Stimulated activated CD4-positive, alpha-beta T cell treated with anti-CD3 and anti-CD28 coated beads, TNF-alpha, amount 100 ng/mL, for 1 hour (primary cell): ENCODE measurements around the gene NFYB.
A peak's percentile ranks its signal among the peaks of the same experiment; 100 is the strongest.
"Not testable (repeated sequence)": the region's sequence is repeated elsewhere in the genome, so short reads cannot be mapped to it uniquely, and the experiment has no call there.

Experiments used
- DNase-seq, 3 donors: peaks; one replicate each; pipeline ENCODE4 v3.0.0-alpha.2; 2020; ENCODE audit warnings: low read depth in 3 of 3, low spot score in 1 of 3

Gene NFYB

DNA sequence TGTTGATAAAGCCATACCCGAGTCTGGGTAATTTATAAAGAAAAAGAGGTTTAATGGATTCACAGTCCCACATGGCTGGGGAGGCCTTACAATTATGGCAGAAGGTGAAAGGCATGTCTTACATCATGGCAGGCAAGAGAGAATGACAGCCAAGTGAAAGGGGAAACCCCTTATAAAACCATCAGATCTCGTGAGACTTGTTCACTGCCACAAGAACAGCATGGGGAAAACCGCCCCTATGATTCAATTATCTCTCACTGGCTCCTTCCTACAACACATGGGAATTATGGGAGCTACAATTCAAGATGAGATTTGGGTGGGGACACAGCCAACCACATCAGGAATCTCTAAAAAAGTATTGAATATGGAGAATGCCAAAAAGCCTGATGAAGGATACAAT, 25.0 kb upstream of the NFYB start:
- DNase-seq, result not testable (repeated sequence)

DNA sequence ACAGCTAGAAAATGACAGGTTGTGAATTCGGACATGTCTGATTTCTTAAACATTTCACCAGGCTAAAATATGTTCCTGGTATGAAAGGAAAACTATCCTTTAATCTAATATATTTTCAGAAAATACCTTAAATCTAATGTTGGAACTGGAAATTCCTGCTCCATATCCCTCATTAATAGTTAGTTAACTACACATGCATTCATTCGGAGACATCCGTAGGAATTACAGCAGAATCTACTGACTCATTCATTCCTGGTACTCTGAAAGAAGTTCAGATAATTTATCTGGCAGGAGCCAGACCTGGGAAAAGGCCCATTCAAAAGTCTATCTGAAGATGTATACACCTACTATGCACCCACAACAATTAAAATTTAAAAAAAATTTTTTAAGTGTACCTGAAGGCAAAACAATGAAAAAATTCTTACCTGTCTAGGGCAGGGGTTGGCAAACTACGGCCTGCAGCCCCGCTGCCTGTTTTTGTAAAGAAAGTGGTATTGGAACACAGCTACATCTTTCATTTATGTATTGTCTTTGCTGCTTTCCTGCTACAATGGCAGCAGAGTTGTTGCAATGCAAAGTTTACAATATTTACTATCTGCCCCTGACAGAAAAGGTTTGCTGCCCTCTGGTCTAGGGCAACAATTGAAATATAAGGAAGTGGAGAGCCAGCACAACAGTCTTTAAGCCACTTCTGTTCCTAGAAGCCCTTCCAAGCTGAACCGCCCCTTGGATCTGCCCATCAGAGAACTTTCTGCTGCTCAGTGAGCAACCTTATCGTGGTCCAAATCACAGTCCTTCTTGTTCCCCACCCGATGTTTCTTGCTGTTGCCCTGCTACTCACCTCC, 17.9 kb upstream of the NFYB start:
- DNase-seq, result no peak

DNA sequence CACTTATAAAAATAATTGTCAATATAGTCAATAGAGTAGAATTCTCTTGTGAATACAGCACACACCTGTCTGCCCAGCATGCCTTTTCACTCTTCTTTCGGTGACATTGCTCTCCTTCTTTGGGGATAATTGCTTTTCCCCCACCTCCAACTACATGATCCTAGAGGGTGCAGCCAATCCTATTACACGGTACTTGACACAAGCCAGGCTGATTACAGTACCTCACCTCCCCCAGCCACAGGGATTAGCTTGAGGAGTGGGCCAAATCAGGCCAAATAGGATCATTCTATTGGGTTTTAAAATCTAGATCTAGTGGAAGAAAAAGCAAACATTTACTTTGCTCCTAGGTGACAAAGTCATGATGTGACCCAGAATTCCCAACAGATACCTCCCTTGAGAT, 16.8 kb upstream of the NFYB start:
- no peak for DNase-seq

DNA sequence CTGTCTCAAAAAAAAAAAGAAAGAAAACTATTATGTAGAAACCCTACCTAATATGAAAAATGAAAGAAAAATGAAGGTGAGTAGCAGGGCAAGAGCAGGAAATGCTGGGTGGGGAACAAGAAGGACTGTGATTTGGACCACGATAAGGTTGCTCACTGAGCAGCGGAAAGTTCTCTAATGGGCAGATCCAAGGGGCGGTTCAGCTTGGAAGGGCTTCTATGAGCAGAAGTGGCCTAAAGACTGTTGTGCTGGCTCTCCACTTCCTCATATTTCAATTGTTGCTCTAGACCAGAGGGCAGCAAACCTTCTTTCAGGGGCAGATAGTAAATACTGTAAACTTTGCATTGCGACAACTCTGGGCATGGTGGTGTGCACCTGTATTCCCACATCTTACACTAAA, 16.3 kb upstream of the NFYB start:
- no peak for DNase-seq

GRCh38 chr12:104152685-104153241, 14.8 kb upstream of the NFYB start:
- no peak for DNase-seq

DNA sequence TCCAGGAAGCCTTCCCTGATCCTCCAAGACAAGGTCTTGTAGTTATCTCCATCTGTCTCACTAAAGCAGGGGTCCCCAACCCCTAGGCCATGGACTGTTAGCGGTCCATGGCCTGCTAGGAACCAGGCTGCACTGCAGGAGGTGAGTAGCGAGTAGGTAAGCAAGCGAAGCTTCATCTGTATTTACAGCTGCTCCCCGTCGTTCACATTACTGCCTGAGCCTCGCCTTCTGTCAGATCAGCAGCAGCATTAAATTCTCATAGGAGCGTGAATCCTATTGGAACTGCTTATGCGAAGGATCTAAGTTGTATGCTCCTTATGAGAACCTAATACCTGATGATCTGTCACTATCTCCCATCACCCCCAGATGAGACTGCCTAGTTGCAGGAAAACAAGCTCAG, 12.4 kb upstream of the NFYB start:
- no peak for DNase-seq

- no peak for DNase-seq
These were observed 9.3 kb upstream of the NFYB start for GRCh38 chr12:104147346-104147745.

GRCh38 chr12:104143918-104144317, 5.9 kb upstream of the NFYB start:
- DNase-seq, result no peak

- DNase-seq, result no peak
These were observed 5.0 kb upstream of the NFYB start for GRCh38 chr12:104143002-104143401.

DNA sequence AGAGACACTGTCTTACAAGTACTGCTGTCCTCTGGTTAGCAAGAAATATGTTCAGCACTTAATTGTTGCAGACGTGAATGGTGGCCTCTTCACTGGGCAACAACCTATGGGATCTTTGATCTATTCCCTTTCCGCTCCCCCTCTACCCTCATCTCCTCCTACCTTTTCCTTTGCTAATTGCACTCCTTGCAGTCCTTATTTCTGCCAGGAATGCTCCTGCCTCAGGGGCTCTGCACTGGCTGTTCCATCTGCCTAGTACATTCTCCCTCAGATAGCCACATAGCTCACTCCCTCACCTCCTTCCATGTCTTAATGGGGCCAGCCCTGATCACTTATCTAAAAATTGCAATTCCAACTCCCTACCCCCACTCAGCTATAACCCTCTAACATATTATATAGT, 4.5 kb upstream of the NFYB start:
- no peak for DNase-seq

- DNase-seq, result peak in 1 of 3 donors; percentile 1
These were observed 765 bp upstream of the NFYB start for GRCh38 chr12:104138797-104139152.

DNA sequence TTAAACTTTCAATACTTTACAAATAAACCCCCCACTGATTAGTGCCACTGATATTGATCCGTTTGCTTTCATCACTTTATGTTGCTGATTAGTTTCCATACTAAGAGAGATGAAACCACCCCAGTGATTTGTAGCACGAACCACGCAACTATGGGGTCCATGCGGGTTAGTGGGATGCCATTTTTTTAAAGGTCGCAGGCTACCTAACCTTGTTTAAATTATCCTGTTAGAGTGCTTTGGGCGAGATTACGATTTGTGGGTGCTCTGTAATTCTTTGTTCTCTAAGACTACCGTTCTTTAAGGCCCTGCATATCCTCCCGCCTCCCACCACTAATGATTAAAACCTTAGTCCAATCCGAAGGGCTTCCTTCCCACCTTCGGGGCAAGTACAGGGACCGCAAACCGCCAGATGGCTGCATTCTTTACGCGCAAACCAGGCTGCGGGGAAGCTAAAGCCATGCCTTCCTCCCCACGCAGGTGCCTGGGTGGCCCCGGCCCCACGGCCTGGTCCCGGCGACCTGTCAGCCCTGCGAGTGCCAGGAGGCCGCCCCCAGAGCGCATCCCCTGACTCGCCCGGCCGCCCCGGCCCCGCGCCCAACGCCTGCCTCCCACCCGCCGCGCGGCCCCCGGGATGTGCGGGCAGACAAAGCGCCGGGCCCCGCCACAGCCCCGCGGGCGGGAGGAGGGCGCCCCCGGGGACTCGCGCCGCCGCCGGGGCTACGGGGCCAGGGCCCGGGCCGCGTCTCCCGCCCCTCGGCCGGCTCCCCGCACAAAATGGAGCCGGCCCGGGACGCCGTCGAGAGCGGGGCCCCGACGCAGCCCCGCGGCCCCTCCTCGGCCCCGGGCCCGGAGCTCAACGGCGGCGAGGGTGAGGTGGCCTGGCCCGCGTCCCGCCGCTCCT, 759 bp downstream of the NFYB start:
- DNase-seq, result peak in 2 of 3 donors; percentile 3 to 35

GRCh38 chr12:104136577-104136976, 1.4 kb downstream of the NFYB start:
- no peak for DNase-seq

GRCh38 chr12:104134882-104135281, 3.1 kb downstream of the NFYB start:
- DNase-seq, result no peak

DNA sequence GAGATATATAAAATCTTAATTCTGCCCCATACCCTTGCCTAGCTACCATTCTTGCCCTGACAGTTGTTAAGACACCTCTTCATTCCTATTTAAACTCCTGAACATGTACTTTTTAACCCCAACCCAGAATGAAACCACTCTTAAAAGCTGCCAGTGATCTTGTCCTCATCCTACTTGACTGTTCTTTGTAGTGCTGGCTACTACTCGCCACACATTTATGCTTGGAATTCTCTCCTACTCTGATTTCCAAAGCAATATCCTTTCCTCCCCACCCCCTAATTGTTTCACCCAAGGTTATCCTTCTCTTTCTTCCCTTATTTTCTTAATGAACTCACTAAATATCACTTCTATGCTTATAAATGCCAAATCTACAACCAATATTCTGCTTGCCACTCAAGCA, 4.1 kb downstream of the NFYB start:
- DNase-seq, result no peak

- no peak for DNase-seq
These were observed 4.7 kb downstream of the NFYB start for GRCh38 chr12:104133321-104133720.

DNA sequence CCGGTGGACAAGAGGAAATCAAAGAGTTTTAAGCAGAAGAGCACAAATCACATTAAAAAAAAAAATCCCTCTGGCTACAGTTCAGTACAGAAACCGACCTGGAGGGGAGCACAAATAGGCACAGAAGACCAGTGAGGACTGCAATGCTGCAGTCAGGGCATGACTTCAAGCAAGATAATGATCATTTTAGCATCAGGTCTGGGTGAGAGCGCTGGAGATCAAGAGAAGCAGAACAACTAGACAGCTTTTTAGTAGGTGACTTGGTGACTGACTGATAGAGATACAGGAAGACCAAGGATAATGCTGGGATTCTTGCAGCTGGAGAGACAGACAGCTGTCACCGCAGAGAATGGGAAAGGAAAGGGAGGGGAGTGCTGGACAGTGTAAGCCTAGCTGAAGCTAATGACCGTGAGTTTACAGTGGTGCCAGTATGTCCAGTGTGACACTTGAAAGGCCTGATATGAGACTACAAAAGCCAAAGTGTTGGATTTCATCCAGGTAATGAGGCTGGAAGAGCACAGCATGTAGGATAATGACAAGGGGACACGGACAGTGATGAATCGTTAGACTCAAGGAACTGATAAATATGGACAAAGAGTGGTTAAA, 5.6 kb downstream of the NFYB start:
- DNase-seq, result no peak

DNA sequence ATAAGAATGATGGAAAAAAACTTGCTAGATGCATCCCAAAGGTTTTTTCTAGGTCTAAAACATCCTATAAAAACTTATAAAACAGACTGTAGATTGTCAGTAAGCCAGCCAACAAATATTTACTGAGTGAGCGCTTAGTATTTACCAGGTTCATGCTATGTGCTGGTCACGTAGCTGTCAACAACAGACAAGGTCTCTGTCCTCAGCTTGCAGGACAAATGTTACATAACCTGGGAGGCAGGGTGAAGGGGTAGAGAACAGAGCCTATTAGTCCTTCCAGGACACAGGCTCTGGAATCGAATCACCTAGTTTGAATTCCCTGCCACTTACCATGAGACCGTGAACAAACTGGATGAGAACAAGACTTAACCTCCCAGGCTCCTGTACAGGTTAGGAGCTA, 6.4 kb downstream of the NFYB start:
- DNase-seq, result no peak

GRCh38 chr12:104130760-104131159, 7.2 kb downstream of the NFYB start:
- no peak for DNase-seq

GRCh38 chr12:104126548-104126947, 11.5 kb downstream of the NFYB start:
- no peak for DNase-seq

DNA sequence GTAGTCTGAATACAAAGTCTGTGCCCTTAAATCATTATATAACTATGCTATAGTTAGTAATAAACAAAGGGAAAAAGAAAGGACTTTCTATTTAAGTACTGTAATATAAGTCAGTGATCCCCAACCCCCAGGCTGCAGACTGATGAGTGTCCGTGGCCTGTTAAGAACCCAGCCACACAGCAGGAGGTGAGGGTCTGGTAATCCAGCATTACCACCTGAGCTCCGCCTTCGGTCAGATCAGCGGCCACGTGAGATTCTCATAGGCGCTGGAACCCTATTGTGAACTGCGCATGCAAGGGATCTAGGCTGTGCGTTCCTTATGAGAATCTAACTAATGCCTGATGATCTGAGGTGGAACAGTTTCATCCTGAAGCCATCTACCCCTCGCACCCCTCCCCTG, 15.7 kb downstream of the NFYB start:
- DNase-seq, result no peak

GRCh38 chr12:104121001-104121400, 17.0 kb downstream of the NFYB start:
- DNase-seq, result no peak
